Stomach smooth muscle (tissue), 2 donors: ENCODE data around the gene MIEF1.
A peak's percentile ranks its signal among the peaks of the same experiment; 100 is the strongest.

Experiments used
- H3K27ac ChIP-seq: one replicate; pipeline ENCODE4 v1.7.0; 2013; ENCODE audit warnings: mild to moderate bottlenecking, low read length, inconsistent platforms
- H3K27me3 ChIP-seq, 2 donors: one replicate each; pipeline ENCODE4 v1.7.0; 2013; ENCODE audit warnings: low read length in 2 of 2; ENCODE audit not compliant: insufficient read depth in 2 of 2, control insufficient read depth in 1 of 2
- H3K36me3 ChIP-seq, 2 donors: one replicate each; pipeline ENCODE4 v1.7.0; 2013; ENCODE audit warnings: low read length in 2 of 2; ENCODE audit not compliant: control insufficient read depth in 2 of 2, insufficient read depth in 2 of 2
- H3K4me1 ChIP-seq: one replicate; pipeline ENCODE4 v1.7.0; 2013; ENCODE audit warnings: low read length; ENCODE audit not compliant: control insufficient read depth, insufficient read depth
- H3K4me3 ChIP-seq, 2 donors: one replicate each; pipeline ENCODE4 v1.7.0; 2013; ENCODE audit warnings: low read length in 2 of 2
- H3K9ac ChIP-seq, 2 donors: one replicate each; pipeline ENCODE4 v1.7.0; 2013; ENCODE audit warnings: low read length in 2 of 2, mild to moderate bottlenecking in 1 of 2
- H3K9me3 ChIP-seq, 2 donors: one replicate each; pipeline ENCODE4 v1.7.0; 2013; ENCODE audit warnings: low read length in 2 of 2; ENCODE audit not compliant: control insufficient read depth in 2 of 2
- donor health status: healthy.
- donor health status: Pancreatic carcinoma.

Gene MIEF1

DNA sequence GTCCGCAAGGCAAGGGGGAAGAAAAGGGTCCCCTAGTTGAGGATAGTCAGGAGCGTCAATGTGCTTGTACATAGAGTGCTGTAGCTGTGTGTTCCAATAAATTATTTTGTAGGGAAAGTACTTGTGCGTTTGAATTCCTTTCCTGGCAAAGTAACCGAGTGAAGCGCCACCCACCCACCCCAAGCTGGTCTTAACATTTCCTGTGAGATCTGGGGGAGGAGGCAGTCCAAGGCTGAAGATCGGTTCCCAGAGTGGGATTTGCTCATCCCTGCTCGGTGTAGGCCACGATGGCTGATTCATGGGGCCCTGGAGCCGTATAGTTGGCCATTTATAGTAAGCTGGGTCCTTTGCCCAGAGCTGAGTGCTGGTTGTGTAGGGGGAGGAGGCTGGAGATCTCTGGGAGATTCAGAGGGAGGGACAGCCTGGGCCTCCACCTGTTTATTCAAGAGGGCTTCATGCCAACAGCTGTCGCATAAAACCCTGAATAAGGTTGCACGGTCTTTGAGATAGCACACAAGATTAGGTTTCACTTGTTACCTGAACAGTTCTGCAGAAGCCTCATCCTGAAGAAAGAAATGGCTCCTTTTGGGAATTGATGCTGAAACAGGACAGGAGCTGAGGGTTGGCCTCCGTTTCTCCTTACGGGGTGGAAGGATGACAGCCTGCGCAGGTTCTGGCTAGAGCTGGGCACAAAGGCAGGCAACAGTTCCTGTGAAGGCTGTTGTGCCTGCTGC lies 20.6 kb downstream of the MIEF1 start:
- Histone ChIP-seq H3K4me1 (peaks cover 57% of the 10 kb centered on the region), H3K9ac (peak overlapping the region; percentile 82 to 99), H3K27ac (peak overlapping the region; percentile 99), H3K36me3 (peaks cover 22 to 34% of the 10 kb centered on the region in 2 donors), H3K9me3 (no peaks in the 10 kb centered on the region), H3K27me3 (no peaks in the 10 kb centered on the region), H3K4me3 (peak overlapping the region; percentile 94 to 98)

- Histone ChIP-seq H3K27me3 (no peaks in the 10 kb centered on the region), H3K27ac (peak overlapping the region; percentile 55), H3K9me3 (no peaks in the 10 kb centered on the region), H3K36me3 (peaks cover 22 to 40% of the 10 kb centered on the region in 2 donors), H3K9ac (peak overlapping the region in 1 of 2 donors; percentile 21), H3K4me3 (peak overlapping the region; percentile 5 to 57), H3K4me1 (peaks cover 63% of the 10 kb centered on the region)
These were observed 22.1 kb downstream of the MIEF1 start for GRCh38 chr22:39524089-39524752.

GRCh38 chr22:39524753-39525657 lies 22.9 kb downstream of the MIEF1 start:
- Histone ChIP-seq H3K4me1 (peaks cover 68% of the 10 kb centered on the region), H3K27ac (peak overlapping the region; percentile 55), H3K36me3 (peaks cover 22 to 43% of the 10 kb centered on the region in 2 donors), H3K4me3 (peak overlapping the region in 1 of 2 donors; percentile 57), H3K27me3 (no peaks in the 10 kb centered on the region), H3K9ac (peak overlapping the region in 1 of 2 donors; percentile 21), H3K9me3 (no peaks in the 10 kb centered on the region)

DNA sequence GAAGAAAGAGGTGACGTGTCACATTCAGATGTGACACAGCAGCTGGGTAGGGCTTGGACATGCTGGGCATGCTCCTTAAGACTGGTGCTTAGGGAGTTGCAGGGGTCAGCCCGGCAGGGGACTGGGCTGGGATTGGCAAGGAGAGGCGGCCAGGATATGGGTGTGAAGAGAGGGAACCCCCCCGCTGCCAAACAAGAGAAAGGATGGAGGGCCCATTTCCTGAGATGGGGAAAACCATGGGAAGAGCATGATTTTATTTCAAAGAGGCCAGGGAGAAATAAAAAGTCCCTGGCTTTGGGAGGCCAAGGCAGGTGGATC lies 23.5 kb downstream of the MIEF1 start:
- H3K9me3 ChIP-seq = no peaks in the 10 kb centered on the region
- no peaks in the 10 kb centered on the region for H3K27me3 ChIP-seq
- H3K36me3 ChIP-seq = peaks cover 22 to 45% of the 10 kb centered on the region in 2 donors
- peaks cover 73% of the 10 kb centered on the region for H3K4me1 ChIP-seq
- H3K4me3 ChIP-seq = no peak overlapping the region
- no peak overlapping the region for H3K9ac ChIP-seq
- H3K27ac ChIP-seq = no peak overlapping the region

DNA sequence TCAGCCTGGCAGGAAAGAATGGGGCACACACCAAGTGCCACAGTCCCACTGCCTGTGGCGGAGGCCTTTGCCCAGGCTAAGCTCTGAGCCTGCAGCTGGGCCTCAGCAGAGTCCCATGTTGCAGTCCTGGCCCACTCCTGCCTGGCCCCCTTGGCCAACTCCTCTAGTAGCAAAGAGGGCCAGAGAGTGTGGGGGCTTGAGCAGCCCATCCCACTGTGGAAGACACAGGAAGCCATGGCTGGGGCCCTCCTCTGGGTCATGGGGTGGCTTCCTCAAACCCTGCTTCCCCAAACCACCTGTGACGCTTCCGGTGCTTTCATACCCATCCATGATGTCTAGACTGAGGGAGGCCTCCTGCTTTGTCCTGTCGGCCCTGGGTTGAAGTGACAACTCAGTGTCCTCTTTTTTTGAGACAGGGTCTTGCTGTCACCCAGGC lies 24.7 kb downstream of the MIEF1 start:
- Histone ChIP-seq H3K4me3 (no peak overlapping the region), H3K9me3 (no peaks in the 10 kb centered on the region), H3K9ac (no peak overlapping the region), H3K4me1 (peaks cover 79% of the 10 kb centered on the region), H3K27me3 (no peaks in the 10 kb centered on the region), H3K27ac (no peak overlapping the region), H3K36me3 (peaks cover 15 to 40% of the 10 kb centered on the region in 2 donors)

DNA sequence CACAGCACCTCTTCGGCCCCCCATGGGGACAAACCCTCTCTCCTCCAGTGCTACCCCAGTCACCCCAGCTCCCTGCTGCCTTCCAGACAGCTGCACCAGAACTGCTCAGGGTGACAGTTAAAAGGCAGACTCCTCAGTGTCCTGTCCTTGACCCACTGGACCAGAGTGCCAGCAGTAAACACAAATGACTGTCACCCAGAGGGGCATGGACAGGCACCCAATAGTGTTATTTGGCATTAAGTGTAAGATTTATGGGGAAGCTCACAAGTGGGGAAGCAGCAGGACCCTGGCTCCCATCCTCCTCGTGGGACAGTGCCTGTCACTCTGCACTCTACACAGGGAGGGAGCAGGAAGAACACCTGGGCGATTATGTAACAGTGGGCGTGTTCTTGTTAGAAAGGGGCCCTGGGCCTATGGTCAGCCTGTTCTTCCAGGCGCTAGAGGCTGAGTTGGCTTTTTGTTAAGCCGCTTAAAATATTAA lies 25.4 kb downstream of the MIEF1 start:
- peak overlapping the region in 1 of 2 donors; percentile 29 for H3K9ac ChIP-seq
- no peak overlapping the region for H3K4me3 ChIP-seq
- H3K36me3 ChIP-seq = peaks cover 11 to 35% of the 10 kb centered on the region in 2 donors
- no peaks in the 10 kb centered on the region for H3K9me3 ChIP-seq
- no peaks in the 10 kb centered on the region for H3K27me3 ChIP-seq
- H3K4me1 ChIP-seq = peaks cover 77% of the 10 kb centered on the region
- peak overlapping the region; percentile 53 for H3K27ac ChIP-seq

GRCh38 chr22:39528080-39528661 lies 26.1 kb downstream of the MIEF1 start:
- peaks cover 70% of the 10 kb centered on the region for H3K4me1 ChIP-seq
- no peaks in the 10 kb centered on the region for H3K27me3 ChIP-seq
- no peaks in the 10 kb centered on the region for H3K9me3 ChIP-seq
- H3K9ac ChIP-seq = peak overlapping the region; percentile 19 to 29
- peak overlapping the region; percentile 53 for H3K27ac ChIP-seq
- peak overlapping the region in 1 of 2 donors; percentile 59 for H3K4me3 ChIP-seq
- peaks cover 9 to 34% of the 10 kb centered on the region in 2 donors for H3K36me3 ChIP-seq

DNA sequence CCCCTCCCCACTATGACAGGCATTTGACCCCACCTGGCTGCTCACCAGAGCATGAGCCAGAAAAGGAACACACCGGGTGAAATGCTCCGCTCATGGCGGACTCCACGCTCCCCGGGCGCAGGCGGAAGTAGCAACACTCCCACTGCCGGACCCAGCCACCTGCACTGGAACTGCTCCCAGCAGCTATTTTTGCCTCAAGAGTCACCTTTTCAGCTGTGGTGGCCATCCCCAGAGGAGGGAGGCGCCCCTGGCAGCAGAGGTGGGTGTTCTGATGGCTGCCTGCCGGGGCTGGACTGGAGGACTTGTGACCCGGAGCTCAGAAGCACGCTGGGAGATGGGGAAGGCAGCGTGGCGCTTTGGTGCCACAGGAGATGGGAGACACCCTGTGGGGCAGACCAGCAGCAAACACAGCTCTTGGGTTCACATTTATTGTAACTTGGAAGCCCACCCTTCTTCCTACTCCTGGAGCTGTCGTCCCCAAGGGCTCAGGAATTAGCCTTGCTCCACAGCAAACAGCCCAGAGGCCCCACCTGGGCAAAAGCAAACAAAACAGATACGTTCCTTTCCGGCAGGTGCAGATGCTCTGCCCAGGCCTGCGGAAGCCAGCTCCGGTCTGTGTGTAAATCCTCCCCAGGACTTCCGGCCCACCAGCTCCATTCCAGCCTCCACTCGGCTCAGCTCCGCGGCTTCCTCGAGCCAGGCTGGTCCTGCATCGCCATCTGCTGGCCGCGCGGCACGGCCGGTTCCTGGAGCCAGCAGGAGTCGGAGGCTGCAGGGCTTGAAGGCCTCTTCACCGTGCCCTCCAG lies 26.8 kb downstream of the MIEF1 start:
- Histone ChIP-seq H3K4me1 (peaks cover 64% of the 10 kb centered on the region), H3K27me3 (no peaks in the 10 kb centered on the region), H3K36me3 (peaks cover 7 to 32% of the 10 kb centered on the region in 2 donors), H3K27ac (peak overlapping the region; percentile 53), H3K9me3 (no peaks in the 10 kb centered on the region), H3K4me3 (peak overlapping the region; percentile 31 to 59), H3K9ac (peak overlapping the region; percentile 19 to 42)

DNA sequence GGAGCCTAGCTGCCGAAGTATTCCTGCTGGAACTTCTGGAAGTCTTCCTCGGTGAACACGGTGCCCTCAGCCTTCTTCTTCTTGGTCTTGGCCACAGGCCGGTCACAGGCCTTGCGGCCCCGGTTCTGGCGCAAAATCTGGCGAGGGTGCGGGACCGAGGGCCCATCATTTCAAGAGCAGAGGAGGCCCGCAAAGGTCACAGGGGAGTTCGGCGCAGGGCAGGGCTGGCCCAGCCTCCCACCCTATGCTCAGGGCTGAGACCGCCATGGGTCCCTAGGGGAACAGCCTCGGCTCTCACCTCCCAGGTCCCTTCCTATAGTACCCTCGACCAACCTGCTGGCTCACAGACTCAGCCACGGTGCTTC lies 27.4 kb downstream of the MIEF1 start:
- Histone ChIP-seq H3K4me1 (peaks cover 61% of the 10 kb centered on the region), H3K4me3 (peak overlapping the region in 1 of 2 donors; percentile 59), H3K27ac (peak overlapping the region; percentile 24)

More for the DNA sequence above, 27.4 kb downstream of the MIEF1 start:
- no peaks in the 10 kb centered on the region for H3K27me3 ChIP-seq
- peaks cover 2 to 28% of the 10 kb centered on the region in 2 donors for H3K36me3 ChIP-seq
- peak overlapping the region; percentile 4 to 13 for H3K9ac ChIP-seq
- no peaks in the 10 kb centered on the region for H3K9me3 ChIP-seq
